GM12865 (cell line): ENCODE data around the gene UNC45A.

Experiments used
- DNase-seq: peaks from one replicate; pipeline ENCODE4 v3.0.0; 2010; ENCODE audit warnings: low read depth
- H3K4me3 ChIP-seq: 2 replicates; pipeline ENCODE4 v1.5.1; 2011; ENCODE audit warnings: mild to moderate bottlenecking, low read depth, low read length, control low read depth
- TF ChIP-seq, protein P1 (sequence below): IDR thresholded peaks from 2 replicates; pipeline ENCODE4 v1.5.1; 2011; ENCODE audit warnings: low read length, control low read depth, low read depth, inconsistent platforms; ENCODE audit not compliant: insufficient read depth; ENCODE audit errors: missing control alignments

The UNC45A gene

DNA sequence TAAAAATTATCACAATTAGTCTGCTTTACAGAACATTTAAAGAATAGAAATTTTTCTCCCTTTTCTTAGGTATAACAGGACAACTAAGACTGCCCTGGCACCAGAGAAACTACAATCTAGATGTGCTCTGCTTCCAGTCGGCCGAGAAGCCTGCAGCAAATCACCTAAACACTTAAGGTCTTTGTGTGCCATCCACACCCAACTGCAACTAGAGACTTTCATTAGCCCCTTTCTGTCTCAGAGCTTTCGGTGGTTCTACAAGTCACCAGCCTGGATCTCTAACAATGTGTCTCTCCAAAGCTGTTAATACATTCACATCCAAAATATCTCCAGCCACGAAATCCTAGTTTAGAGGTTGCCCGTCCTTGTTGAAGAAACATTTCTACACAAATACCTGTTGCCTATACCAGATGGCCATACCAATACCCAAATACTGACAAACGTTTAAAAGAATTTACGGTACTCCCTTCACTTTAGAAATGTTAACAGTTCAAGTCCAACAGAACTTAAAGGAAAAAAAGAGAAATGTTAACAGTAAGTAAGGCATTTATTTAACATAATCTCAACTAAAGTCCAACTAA lies 52.6 kb downstream of the UNC45A start:
- peak overlapping the region; percentile 30 for H3K4me3 ChIP-seq
- TF ChIP-seq, protein P1, sequence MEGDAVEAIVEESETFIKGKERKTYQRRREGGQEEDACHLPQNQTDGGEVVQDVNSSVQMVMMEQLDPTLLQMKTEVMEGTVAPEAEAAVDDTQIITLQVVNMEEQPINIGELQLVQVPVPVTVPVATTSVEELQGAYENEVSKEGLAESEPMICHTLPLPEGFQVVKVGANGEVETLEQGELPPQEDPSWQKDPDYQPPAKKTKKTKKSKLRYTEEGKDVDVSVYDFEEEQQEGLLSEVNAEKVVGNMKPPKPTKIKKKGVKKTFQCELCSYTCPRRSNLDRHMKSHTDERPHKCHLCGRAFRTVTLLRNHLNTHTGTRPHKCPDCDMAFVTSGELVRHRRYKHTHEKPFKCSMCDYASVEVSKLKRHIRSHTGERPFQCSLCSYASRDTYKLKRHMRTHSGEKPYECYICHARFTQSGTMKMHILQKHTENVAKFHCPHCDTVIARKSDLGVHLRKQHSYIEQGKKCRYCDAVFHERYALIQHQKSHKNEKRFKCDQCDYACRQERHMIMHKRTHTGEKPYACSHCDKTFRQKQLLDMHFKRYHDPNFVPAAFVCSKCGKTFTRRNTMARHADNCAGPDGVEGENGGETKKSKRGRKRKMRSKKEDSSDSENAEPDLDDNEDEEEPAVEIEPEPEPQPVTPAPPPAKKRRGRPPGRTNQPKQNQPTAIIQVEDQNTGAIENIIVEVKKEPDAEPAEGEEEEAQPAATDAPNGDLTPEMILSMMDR = no peak
- DNase-seq = peak; percentile 50

GRCh38 chr15:90988296-90988695 lies 53.2 kb downstream of the UNC45A start:
- DNase-seq = peak; percentile 29
- peak overlapping the region; percentile 30 for H3K4me3 ChIP-seq

GRCh38 chr15:90989040-90989768 lies 54.1 kb downstream of the UNC45A start:
- DNase-seq = peak; percentile 36
- peak overlapping the region; percentile 30 for H3K4me3 ChIP-seq
- TF ChIP-seq, protein P1 = no peak

More at GRCh38 chr15:90988296-90988695, 53.2 kb downstream of the UNC45A start:
- TF ChIP-seq, protein P1 = no peak

DNA sequence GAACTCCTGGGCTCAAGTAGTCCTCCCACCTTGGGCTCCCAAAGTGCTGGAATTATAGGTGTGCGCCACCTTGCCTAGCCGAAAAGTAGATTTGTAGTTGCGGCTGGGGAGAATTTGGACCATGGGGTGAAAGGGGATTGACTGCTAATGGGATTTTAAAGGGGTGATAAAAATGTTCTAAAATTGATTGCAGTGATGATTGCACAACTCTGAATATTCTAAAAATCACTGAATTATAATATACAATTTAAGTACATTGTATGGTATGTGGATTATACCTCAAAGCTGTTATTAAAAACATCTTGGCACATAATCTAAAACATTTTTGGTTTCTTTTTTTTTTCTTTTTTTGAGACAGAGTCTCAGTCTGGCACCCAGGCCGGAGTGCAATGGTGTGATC lies 55.4 kb downstream of the UNC45A start:
- TF ChIP-seq, protein P1 = no peak
- DNase-seq = no peak

GRCh38 chr15:90991587-90992285 lies 56.7 kb downstream of the UNC45A start:
- no peak for DNase-seq
- H3K4me3 ChIP-seq = no peak overlapping the region
- TF ChIP-seq, protein P1 = no peak

More for the DNA sequence above, 55.4 kb downstream of the UNC45A start:
- no peak overlapping the region for H3K4me3 ChIP-seq

- DNase-seq = peak; percentile 27
- H3K4me3 ChIP-seq = peak overlapping the region; percentile 98
Measured at GRCh38 chr15:90994059-90994416, 59.0 kb downstream of the UNC45A start.

More at GRCh38 chr15:90994059-90994416, 59.0 kb downstream of the UNC45A start:
- TF ChIP-seq, protein P1 = no peak
